ENCODE results near the gene RETREG3.

DNA sequence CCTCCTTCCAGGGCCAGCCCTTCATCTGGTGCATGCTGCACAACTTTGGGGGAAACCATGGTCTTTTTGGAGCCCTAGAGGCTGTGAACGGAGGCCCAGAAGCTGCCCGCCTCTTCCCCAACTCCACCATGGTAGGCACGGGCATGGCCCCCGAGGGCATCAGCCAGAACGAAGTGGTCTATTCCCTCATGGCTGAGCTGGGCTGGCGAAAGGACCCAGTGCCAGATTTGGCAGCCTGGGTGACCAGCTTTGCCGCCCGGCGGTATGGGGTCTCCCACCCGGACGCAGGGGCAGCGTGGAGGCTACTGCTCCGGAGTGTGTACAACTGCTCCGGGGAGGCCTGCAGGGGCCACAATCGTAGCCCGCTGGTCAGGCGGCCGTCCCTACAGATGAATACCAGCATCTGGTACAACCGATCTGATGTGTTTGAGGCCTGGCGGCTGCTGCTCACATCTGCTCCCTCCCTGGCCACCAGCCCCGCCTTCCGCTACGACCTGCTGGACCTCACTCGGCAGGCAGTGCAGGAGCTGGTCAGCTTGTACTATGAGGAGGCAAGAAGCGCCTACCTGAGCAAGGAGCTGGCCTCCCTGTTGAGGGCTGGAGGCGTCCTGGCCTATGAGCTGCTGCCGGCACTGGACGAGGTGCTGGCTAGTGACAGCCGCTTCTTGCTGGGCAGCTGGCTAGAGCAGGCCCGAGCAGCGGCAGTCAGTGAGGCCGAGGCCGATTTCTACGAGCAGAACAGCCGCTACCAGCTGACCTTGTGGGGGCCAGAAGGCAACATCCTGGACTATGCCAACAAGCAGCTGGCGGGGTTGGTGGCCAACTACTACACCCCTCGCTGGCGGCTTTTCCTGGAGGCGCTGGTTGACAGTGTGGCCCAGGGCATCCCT, 65.7 kb downstream of the RETREG3 start:
- TF ChIP-seq EZH2 (IDR thresholded peaks at IDR 0.05; ENCODE audit: low read length, missing control alignments): no peak
- TF ChIP-seq, protein P1, sequence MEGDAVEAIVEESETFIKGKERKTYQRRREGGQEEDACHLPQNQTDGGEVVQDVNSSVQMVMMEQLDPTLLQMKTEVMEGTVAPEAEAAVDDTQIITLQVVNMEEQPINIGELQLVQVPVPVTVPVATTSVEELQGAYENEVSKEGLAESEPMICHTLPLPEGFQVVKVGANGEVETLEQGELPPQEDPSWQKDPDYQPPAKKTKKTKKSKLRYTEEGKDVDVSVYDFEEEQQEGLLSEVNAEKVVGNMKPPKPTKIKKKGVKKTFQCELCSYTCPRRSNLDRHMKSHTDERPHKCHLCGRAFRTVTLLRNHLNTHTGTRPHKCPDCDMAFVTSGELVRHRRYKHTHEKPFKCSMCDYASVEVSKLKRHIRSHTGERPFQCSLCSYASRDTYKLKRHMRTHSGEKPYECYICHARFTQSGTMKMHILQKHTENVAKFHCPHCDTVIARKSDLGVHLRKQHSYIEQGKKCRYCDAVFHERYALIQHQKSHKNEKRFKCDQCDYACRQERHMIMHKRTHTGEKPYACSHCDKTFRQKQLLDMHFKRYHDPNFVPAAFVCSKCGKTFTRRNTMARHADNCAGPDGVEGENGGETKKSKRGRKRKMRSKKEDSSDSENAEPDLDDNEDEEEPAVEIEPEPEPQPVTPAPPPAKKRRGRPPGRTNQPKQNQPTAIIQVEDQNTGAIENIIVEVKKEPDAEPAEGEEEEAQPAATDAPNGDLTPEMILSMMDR (conservative IDR thresholded peaks at IDR 0.05 in 1 of 2, IDR thresholded peaks at IDR 0.05 in 1 of 2; ENCODE audit: low read depth in 1 of 2, low read length in 2 of 2): no peak

All from fibroblast of lung (primary cell).